Superior temporal gyrus (tissue), 1 donor: Measurements from ENCODE around the gene TAS2R3.
"Not testable (repeated sequence)": the region's sequence is repeated elsewhere in the genome, so short reads cannot be mapped to it uniquely, and the experiment has no call there.

ENCODE experiments used
- DNase-seq: peaks from one replicate; pipeline ENCODE4 v3.0.0-alpha.2; 2016; ENCODE audit errors: extremely low spot score

Gene TAS2R3

GRCh38 chr7:141763797-141764196 lies at the start of gene TAS2R3:
Gene TAS2R3, plus strand, starts transcription at chr7:141764097. Its CDS starts 62 bp downstream, at chr7:141764159.
- DNase-seq = no peak

- no peak for DNase-seq
These were observed 49.3 kb upstream of the TAS2R3 start for GRCh38 chr7:141714571-141714970.

GRCh38 chr7:141715018-141715417 lies 48.9 kb upstream of the TAS2R3 start:
- no peak for DNase-seq

GRCh38 chr7:141715794-141716689 lies 47.9 kb upstream of the TAS2R3 start:
- DNase-seq = no peak

DNA sequence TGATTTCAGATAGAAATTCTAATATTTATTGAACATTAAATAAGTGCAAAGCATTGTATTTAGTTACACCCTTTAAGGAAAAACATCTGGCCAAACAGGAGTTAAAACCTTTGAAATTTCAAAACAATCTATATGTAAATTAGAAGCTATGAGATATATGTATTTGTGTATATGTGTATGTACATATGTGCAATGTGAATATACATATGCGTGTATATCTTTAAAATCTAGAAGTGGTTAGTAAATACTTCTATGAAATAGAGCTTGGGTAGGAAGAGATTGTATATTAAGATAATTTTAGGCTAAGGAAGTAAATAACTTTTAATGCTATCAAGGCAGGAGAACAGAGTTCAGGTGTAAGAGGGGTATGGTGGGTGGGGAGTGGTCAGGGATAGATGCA lies 46.4 kb upstream of the TAS2R3 start:
- no peak for DNase-seq

DNA sequence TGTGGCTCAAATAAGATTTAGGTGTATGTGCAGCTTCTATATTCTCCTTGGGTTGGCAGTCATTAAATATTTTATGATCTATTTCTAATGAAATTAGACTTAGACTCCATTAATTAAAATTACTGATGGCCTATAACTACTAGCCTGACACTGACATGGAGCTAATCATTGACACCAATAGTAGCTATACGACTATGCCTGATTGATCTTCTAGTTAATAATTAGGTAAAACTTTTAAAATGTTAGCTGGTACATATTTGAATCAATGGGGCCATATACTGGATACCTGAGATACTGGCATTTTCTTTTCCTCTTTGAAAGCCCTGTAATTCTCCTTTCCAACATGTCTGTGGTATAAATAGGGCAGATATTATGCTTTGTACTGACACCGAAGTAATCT lies 41.4 kb upstream of the TAS2R3 start:
- DNase-seq = no peak

DNA sequence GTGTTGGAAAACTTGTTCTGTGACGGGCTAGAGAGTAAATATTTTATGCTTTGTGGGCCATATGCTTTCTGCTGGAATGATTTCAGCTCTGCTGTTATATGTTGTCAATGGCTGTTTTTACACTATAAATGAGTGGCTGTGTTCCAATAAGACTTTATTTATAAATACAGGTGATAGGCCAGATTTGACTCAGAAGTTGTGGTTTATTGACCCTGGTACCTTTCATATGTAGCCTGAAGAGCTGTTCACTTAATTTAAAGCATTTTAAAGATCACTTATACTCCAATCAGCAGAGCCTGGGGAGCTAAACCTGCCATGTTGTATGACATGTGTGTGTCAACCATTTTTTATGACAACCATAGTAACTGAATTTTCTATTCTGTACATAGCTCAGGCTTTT lies 34.9 kb upstream of the TAS2R3 start:
- DNase-seq = no peak

DNA sequence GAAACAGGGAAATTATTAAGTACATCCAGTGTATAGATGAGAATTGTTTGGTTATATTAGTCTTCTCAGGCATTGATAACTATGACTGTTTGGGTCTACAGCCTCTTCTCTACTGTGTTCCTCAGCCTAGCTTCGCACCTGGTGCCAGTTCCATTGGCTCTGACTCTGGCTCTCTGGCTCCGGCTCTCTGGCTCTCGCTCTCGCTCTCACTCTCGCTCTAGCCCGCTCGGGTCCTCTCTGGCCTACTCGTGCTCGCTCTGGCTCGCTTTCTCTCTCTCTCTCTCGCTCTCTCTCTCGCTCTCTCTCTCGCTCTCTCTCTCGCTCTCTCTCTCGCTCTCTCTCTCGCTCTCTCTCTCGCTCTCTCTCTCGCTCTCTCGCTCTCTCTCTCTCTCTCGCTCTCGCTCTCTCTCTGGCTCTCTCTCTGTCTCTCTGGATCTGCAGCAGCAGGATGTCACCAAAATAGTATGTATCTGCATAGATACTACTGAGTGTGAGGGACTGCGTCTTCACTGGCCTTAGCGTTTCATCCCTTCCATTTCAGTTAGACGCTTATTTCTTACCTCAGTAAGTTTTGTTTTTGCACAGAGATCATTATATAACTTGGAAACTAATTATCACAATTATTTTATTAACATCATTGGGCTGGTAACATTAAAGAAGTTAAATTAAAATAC lies 32.3 kb upstream of the TAS2R3 start:
- no peak for DNase-seq

DNA sequence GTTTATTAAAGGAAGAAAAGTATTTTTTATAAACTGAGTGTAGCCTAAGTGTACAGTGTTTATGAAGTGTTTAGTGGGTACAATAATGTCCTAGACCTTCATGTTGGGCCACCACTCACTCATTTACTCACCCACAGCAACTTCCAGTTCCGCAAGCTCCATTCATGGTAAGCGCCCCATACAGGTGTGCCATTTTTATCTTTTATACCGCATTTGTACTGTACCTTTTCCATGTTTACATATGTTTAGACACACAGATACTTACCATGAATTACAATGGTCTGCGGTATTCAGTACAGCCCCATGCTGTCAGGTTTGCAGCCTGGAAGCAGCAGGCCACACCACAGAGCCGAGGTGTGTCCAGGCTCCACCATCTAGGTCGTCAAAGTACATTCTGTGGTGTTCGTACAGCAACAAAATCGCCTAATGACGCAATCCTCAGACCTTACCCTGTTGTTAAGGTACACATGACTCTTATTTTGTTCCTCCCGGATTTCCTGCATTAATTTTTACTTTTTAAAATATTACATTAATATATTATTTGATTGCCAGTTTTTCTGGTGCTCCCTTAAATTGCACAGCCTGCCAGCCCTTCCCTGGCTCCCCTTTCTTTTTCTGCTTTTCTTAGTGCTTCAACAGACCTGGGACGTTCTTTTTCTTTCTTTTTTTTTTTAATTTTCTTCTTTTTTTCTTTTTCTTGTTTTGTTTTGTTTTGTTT lies 26.6 kb upstream of the TAS2R3 start:
- no peak for DNase-seq

- peak; percentile 99 for DNase-seq
These were observed 25.9 kb upstream of the TAS2R3 start, which contains the start of gene SSBP1 for GRCh38 chr7:141737836-141738591. Gene SSBP1, plus strand, starts transcription at chr7:141738358. Its CDS starts 809 bp downstream, at chr7:141739167.

GRCh38 chr7:141738592-141739013 lies 25.3 kb upstream of the TAS2R3 start:
- DNase-seq = no peak

- DNase-seq = no peak
These were observed 24.6 kb upstream of the TAS2R3 start for GRCh38 chr7:141739250-141739649.

GRCh38 chr7:141742229-141742628 lies 21.7 kb upstream of the TAS2R3 start:
- no peak for DNase-seq

- DNase-seq = no peak
These were observed 19.8 kb upstream of the TAS2R3 start for GRCh38 chr7:141744131-141744530.

GRCh38 chr7:141748396-141748795 lies 15.5 kb upstream of the TAS2R3 start:
- no peak for DNase-seq

DNA sequence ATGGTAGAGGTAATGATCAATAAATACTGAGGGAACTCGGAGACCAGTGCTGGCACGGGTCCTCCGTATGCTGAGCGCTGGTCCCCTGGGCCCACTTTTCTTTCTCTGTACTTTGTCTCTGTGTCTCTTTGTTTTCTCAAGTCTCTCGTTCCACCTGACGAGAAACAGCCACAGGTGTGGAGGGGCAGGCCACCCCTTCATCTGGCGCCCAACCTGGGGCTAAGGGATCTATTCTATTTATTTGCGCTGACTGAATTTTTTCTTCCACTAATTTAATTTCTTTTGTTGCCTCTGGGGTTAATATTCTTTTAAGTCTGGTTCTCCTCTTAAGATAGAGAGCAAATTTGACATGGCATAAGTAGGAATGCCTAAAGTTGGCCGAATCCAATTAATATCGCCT lies 12.0 kb upstream of the TAS2R3 start:
- DNase-seq = not testable (repeated sequence)

DNA sequence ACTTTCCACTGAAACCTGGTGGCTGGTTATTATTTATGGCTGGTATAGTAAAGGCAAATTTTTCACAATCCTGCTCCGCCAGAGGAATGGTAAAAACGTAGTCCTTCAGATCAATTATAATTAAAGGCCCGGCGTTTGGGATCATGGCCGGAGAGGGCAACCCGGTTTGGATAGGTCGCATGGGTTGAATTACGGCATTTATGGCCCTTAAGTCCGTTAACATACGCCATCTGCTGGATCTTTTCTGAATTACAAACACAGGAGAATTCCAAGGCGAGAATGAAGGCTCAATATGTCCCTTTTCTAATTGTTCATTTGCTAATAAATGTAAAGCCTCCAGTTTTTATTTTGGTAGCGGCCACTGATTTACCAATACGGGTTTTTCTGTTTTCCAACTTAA lies 11.3 kb upstream of the TAS2R3 start:
- DNase-seq = no peak

DNA sequence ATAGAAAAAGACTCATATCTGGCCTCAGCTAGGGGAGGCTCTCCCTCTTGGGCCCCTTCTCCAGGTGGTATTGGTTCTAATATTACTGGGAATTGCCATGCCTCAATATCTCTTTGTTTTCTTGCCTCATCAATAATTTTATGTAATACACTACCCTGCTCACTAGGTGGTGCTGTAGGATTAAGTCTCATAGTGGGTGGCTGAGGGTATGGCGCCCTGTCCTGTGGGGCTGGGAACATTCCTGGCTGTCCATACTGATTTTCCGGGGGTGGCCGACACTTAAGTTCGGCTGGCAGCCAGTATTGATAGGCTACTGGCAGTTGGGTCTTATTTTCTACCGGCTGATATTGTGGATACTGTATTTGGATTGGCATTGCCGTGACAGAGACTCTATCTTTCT lies 9.0 kb upstream of the TAS2R3 start:
- DNase-seq = no peak

DNA sequence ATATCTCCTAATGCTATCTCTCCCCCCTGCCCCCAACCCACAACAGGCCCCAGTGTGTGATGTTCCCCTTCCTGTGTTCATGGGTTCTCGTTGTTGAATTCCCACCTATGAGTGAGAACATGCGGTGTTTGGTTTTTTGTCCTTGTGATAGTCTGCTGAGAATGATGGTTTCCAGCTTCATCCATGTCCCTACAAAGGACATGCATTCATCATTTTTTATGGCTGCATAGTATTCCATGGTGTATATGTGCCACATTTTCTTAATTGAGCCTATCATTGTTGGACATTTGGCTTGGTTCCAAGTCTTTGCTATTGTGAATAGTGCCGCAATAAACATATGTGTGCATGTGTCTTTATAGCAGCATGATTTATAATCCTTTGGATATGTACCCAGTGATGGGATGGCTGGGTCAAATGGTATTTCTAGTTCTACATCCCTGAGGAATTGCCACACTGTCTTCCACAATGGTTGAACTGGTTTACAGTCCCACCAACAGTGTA lies 6.2 kb downstream of the TAS2R3 start:
- not testable (repeated sequence) for DNase-seq

GRCh38 chr7:141776374-141776773 lies 12.5 kb downstream of the TAS2R3 start, which contains the start of gene TAS2R4:
Gene TAS2R4, plus strand, starts transcription at chr7:141776674. Its CDS starts 1,815 bp downstream, at chr7:141778489.
- DNase-seq = no peak
